Keratinocyte (primary cell): ENCODE results near the gene CCDC61. TPM values are rescaled to one million over a fixed set of nuclear protein-coding genes. Genes with fewer than 3 reads are reported as not detected.

Source experiments
- DNase-seq: peaks from one replicate; pipeline ENCODE4 v3.0.0-alpha.2; 2011; ENCODE audit warnings: low read depth, missing footprints, low spot score
- FAIRE-seq: peaks from 2 replicates; lab custom pipeline; 2011; peaks lifted over from hg19 to GRCh38; lab: Jason Lieb, UNC
- H2AFZ ChIP-seq: 2 replicates; pipeline ENCODE4 v1.6.0; 2012; ENCODE audit warnings: low read length, control low read depth, inconsistent platforms; ENCODE audit not compliant: control insufficient read depth
- H3K27ac ChIP-seq: 2 replicates; pipeline ENCODE4 v1.5.1; 2011; ENCODE audit warnings: low read length; ENCODE audit not compliant: control insufficient read depth, insufficient read depth
- H3K27me3 ChIP-seq: 3 replicates; pipeline ENCODE4 v1.6.0; 2011; ENCODE audit warnings: low read length; ENCODE audit not compliant: control insufficient read depth, insufficient read depth; ENCODE audit errors: extremely low read depth
- H3K36me3 ChIP-seq, 2 experiments: 2 replicates in 1 of 2; 3 replicates in 1 of 2; pipeline ENCODE4 v1.5.1; 2011; ENCODE audit warnings: low read length in 2 of 2, mild to moderate bottlenecking in 1 of 2; ENCODE audit not compliant: control insufficient read depth in 2 of 2, insufficient read depth in 2 of 2; ENCODE audit errors: extremely low read depth in 1 of 2
- H3K4me1 ChIP-seq: 3 replicates; pipeline ENCODE4 v1.5.1; 2011; ENCODE audit warnings: low read length; ENCODE audit not compliant: control insufficient read depth, insufficient read depth; ENCODE audit errors: extremely low read depth
- H3K4me2 ChIP-seq: 3 replicates; pipeline ENCODE4 v1.6.0; 2011; ENCODE audit warnings: low read depth, low read length; ENCODE audit not compliant: control insufficient read depth, insufficient read depth; ENCODE audit errors: extremely low read depth
- H3K4me3 ChIP-seq, 3 experiments: fragments of 200-600 bp in 1 of 3; sonication (generic) in 1 of 3; 2 replicates in 2 of 3; 3 replicates in 1 of 3; pipeline ENCODE4 v1.5.1; 2011 to 2016; ENCODE audit warnings: low read length in 3 of 3, mild to moderate bottlenecking in 3 of 3, control low read depth in 2 of 3, inconsistent platforms in 1 of 3, low read depth in 1 of 3, mixed read lengths in 1 of 3, mixed run types in 1 of 3, moderate library complexity in 1 of 3; ENCODE audit not compliant: control insufficient read depth in 2 of 3, insufficient read depth in 2 of 3; ENCODE audit errors: extremely low read depth in 1 of 3
- H3K79me2 ChIP-seq: 2 replicates; pipeline ENCODE4 v1.6.0; 2012; ENCODE audit warnings: low read length; ENCODE audit not compliant: control insufficient read depth, insufficient read depth
- H3K9ac ChIP-seq: 3 replicates; pipeline ENCODE4 v1.6.0; 2011; ENCODE audit warnings: low read length; ENCODE audit not compliant: control insufficient read depth, insufficient read depth; ENCODE audit errors: extremely low read depth
- H3K9me1 ChIP-seq: 3 replicates; pipeline ENCODE4 v1.6.0; 2011; ENCODE audit warnings: low read length; ENCODE audit not compliant: control insufficient read depth, insufficient read depth; ENCODE audit errors: extremely low read depth
- H3K9me3 ChIP-seq: 2 replicates; pipeline ENCODE4 v1.5.1; 2012; ENCODE audit warnings: low read depth, low read length; ENCODE audit not compliant: control insufficient read depth
- H4K20me1 ChIP-seq: 3 replicates; pipeline ENCODE4 v1.6.0; 2011; ENCODE audit warnings: low read length; ENCODE audit not compliant: control insufficient read depth, insufficient read depth; ENCODE audit errors: extremely low read depth
- EZH2 ChIP-seq: IDR thresholded peaks from one replicate; pipeline ENCODE4 v1.6.1; 2012; ENCODE audit warnings: inconsistent platforms, mild to moderate bottlenecking, low read length, moderate library complexity
- dilution Hi-C: fragments of 300-500 bp; cut with MboI; formaldehyde crosslinking; loops from one replicate; pipeline ENCODE4 v1.7.0; 2020; ENCODE audit warnings: low sequenced_read_pairs; ENCODE audit not compliant: extremely low pct_ligation_motif_present
- polyA plus RNA-seq, 5 experiments: library from polyadenylated mRNA; depleted of rRNA in 3 of 5; stranded (reverse) in 3 of 5; stranded (forward) in 1 of 5; unstranded in 1 of 5; fragments of >200 nt; gene quantifications; 1 replicate in 1 of 5; 2 replicates in 3 of 5; 3 replicates in 1 of 5; pipeline versions ENCODE4 v1.2.1 to v1.2.3, GENCODE V29; 2011 to 2012; ENCODE audit warnings: missing spikeins in 2 of 5, low read depth in 1 of 5, low replicate concordance in 1 of 5
- small RNA-seq, 3 experiments: library from RNA; depleted of rRNA; stranded (forward); fragments of <200 nt; gene quantifications; one replicate each; pipeline ENCODE3, GENCODE V24; 2012; ENCODE audit warnings: low read depth in 3 of 3, low replicate concordance in 1 of 3; ENCODE audit not compliant: insufficient read length in 3 of 3
- TF ChIP-seq, protein P1 (sequence below), 3 experiments: IDR thresholded peaks in 1 of 3; conservative IDR thresholded peaks in 1 of 3; optimal IDR thresholded peaks in 1 of 3; 2 replicates in 2 of 3; 3 replicates in 1 of 3; pipeline versions ENCODE3 to v1.5.1; 2011; ENCODE audit warnings: low read length in 3 of 3, mild to moderate bottlenecking in 3 of 3, moderate library complexity in 2 of 3, control low read depth in 1 of 3, inconsistent platforms in 1 of 3; ENCODE audit not compliant: insufficient read depth in 2 of 3; ENCODE audit errors: extremely low read depth in 1 of 3

The CCDC61 gene
- polyA plus RNA-seq, 1 donor (not counting 4 experiments of a cell fraction or from before 2014, with no cell fraction given): 5.8 TPM

GRCh38 chr19:46066471-46066870 is 71.2 kb downstream of the CCDC61 start:
- Histone ChIP-seq H3K79me2 (no peaks in the 10 kb centered on the region), H3K27me3 (peaks cover 6% of the 10 kb centered on the region), H3K9me3 (peaks cover 2% of the 10 kb centered on the region), H3K4me1 (peaks cover 50% of the 10 kb centered on the region), H3K9ac (no peak overlapping the region), H3K9me1 (no peaks in the 10 kb centered on the region), H3K4me3 (no peak overlapping the region), H3K4me2 (no peak overlapping the region), H3K27ac (no peak overlapping the region), H4K20me1 (no peaks in the 10 kb centered on the region), H2AFZ (no peak overlapping the region), H3K36me3 (no peaks in the 10 kb centered on the region)
- TF ChIP-seq, protein P1, sequence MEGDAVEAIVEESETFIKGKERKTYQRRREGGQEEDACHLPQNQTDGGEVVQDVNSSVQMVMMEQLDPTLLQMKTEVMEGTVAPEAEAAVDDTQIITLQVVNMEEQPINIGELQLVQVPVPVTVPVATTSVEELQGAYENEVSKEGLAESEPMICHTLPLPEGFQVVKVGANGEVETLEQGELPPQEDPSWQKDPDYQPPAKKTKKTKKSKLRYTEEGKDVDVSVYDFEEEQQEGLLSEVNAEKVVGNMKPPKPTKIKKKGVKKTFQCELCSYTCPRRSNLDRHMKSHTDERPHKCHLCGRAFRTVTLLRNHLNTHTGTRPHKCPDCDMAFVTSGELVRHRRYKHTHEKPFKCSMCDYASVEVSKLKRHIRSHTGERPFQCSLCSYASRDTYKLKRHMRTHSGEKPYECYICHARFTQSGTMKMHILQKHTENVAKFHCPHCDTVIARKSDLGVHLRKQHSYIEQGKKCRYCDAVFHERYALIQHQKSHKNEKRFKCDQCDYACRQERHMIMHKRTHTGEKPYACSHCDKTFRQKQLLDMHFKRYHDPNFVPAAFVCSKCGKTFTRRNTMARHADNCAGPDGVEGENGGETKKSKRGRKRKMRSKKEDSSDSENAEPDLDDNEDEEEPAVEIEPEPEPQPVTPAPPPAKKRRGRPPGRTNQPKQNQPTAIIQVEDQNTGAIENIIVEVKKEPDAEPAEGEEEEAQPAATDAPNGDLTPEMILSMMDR (optimal IDR thresholded peaks at IDR 0.05 in 1 of 3, IDR thresholded peaks at IDR 0.05 in 1 of 3, conservative IDR thresholded peaks at IDR 0.05 in 1 of 3; ENCODE audit: extremely low read depth in 1 of 3, insufficient read depth in 2 of 3, low read length in 3 of 3): no peak
- no peak for TF ChIP-seq EZH2
- peak; percentile 75 for FAIRE-seq
- dilution Hi-C loops: no loop called here
- DNase-seq: no peak

DNA sequence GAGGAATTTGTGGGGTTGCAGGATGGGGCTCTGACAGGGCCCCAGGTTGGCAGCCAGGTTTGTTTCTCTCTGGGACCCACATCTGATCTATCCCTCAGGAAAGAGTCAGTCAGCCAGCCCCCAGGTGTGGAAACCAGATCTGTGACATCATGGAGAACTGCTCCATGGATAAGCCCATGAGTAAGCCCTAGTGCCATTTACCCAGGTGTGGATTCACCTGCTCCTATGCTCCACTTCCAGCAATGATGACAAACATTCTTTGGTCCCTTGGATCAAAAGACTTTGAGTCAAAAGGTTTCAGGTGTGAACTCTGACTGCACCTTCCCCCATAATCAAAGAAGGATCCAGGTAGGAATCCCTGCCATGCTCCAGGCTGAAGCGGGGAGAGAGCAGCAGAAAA is 72.4 kb downstream of the CCDC61 start:
- dilution Hi-C loops: no loop called here
- Histone ChIP-seq H4K20me1 (no peaks in the 10 kb centered on the region), H3K4me3 (no peak overlapping the region), H2AFZ (no peak overlapping the region), H3K4me1 (peaks cover 50% of the 10 kb centered on the region), H3K36me3 (no peaks in the 10 kb centered on the region), H3K79me2 (no peaks in the 10 kb centered on the region), H3K9me3 (no peaks in the 10 kb centered on the region), H3K9ac (no peak overlapping the region), H3K9me1 (no peaks in the 10 kb centered on the region), H3K27me3 (peaks cover 6% of the 10 kb centered on the region), H3K4me2 (peak overlapping the region; percentile 39), H3K27ac (no peak overlapping the region)
- no peak for TF ChIP-seq EZH2
- TF ChIP-seq, protein P1 (optimal IDR thresholded peaks at IDR 0.05 in 1 of 3, IDR thresholded peaks at IDR 0.05 in 1 of 3, conservative IDR thresholded peaks at IDR 0.05 in 1 of 3; ENCODE audit: extremely low read depth in 1 of 3, insufficient read depth in 2 of 3, low read length in 3 of 3): no peak
- FAIRE-seq: peak; percentile 46
- DNase-seq: no peak

Small RNAs within 50 kb of the gene (small RNA-seq; reads per million reads assigned to genes)
- gene MIR769: 0.13 to 10.3 (median 7.8) reads per million in 3 experiments

Other genes with a start within 250 kb of the CCDC61 start
- gene SIX5, start 226.2 kb upstream of the CCDC61 start, polyA plus RNA-seq: 1.3 to 2.2 TPM (median 2.0 TPM) in 3 replicates
- 7.0 to 12.8 TPM (median 8.1 TPM) in 3 replicates for gene DMPK, start 213.0 kb upstream of the CCDC61 start, polyA plus RNA-seq
- gene DMWD, start 202.6 kb upstream of the CCDC61 start, polyA plus RNA-seq: 10.1 to 16.5 TPM (median 12.5 TPM) in 3 replicates
- gene RSPH6A, start 180.2 kb upstream of the CCDC61 start, polyA plus RNA-seq: not detected in 3 replicates
- gene SYMPK, start 132.3 kb upstream of the CCDC61 start, polyA plus RNA-seq: 43.8 to 63.2 TPM (median 56.0 TPM) in 3 replicates
- gene FOXA3, start 131.1 kb upstream of the CCDC61 start, polyA plus RNA-seq: 0.03 to 0.05 TPM in 2 of 3 replicates, not detected in the other
- 1.7 to 3.1 TPM (median 3.1 TPM) in 3 replicates for gene IRF2BP1, start 109.3 kb upstream of the CCDC61 start, polyA plus RNA-seq
- gene MYPOP, start 92.9 kb upstream of the CCDC61 start, polyA plus RNA-seq: 1.1 to 1.6 TPM (median 1.3 TPM) in 3 replicates
- gene NANOS2, start 80.7 kb upstream of the CCDC61 start, polyA plus RNA-seq: not detected in 3 replicates
- not detected in 3 replicates for gene NOVA2, start 21.6 kb upstream of the CCDC61 start, polyA plus RNA-seq
- gene PGLYRP1, start 27.6 kb downstream of the CCDC61 start, polyA plus RNA-seq: not detected in 3 replicates
- 0.01 TPM in 1 of 3 replicates, not detected in the others for gene IGFL4, start 45.5 kb downstream of the CCDC61 start, polyA plus RNA-seq
- gene IGFL3, start 129.2 kb downstream of the CCDC61 start, polyA plus RNA-seq: 236 to 560 TPM (median 344 TPM) in 3 replicates
- 2.9 to 16.2 TPM (median 7.1 TPM) in 3 replicates for gene IGFL2, start 152.8 kb downstream of the CCDC61 start, polyA plus RNA-seq
- gene IGFL1, start 234.3 kb downstream of the CCDC61 start, polyA plus RNA-seq: 14.0 to 86.6 TPM (median 21.3 TPM) in 3 replicates